GM11168 (cell line): Measurements from ENCODE around the gene PAPLN.

Experiments
- in situ Hi-C: fragments of 300-500 bp; cut with MboI; formaldehyde crosslinking; loops from one replicate; pipeline ENCODE4 v1.12.0; 2022; ENCODE audit warnings: low sequenced_read_pairs; ENCODE audit not compliant: unreplicated experiment

Gene PAPLN

DNA sequence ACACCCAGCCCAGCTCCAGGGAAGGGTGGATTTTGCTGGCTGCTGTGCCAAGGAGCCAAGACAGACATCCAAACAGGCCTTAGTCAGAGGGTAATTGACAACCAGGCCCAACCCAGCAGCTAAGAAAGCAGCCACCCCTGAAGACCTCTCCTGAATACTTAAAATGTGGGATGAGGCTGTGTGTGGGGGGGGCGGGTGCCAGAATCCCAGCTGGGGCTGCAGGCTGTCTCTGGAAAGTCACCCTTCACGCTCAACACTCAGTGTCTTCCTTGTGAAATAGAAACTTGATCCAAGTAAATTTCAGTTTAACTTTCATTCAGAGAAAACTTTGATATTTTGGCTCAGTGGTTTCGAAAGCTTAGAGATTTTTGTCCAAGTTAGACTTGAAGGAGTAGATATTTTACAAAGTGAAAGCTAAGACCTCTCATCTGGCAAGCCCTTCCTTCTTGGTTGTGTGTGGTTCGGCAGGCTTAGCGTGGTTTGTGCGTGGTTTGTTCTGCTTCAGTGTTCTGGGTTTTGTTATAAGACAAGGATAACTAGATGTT, 5.1 kb downstream of the PAPLN start:
- in situ Hi-C loops = no loop called here

DNA sequence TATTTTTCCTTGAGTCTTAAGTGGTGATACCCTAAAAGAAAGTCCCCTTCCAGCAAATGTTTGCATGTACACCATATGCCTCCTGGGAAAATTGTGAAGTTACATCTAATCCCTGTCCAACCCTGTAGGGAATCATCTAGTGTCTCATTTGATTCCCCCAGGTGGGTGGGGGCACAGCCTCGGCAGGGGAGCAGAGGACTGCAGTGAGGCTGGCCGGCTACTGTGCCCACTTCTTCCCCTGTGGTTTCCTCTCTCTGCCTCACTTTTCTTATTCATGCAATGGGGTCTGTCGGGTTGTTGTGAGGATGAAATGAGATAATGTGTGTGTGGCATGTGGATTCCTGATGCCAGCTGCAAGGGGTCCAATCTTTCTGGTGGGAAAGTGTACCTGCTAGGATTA, 6.0 kb downstream of the PAPLN start:
- in situ Hi-C loops = no loop called here

GRCh38 chr14:73243748-73244147, 6.4 kb downstream of the PAPLN start:
- in situ Hi-C loops = no loop called here

GRCh38 chr14:73244541-73245290, 7.4 kb downstream of the PAPLN start:
- in situ Hi-C loops = no loop called here

DNA sequence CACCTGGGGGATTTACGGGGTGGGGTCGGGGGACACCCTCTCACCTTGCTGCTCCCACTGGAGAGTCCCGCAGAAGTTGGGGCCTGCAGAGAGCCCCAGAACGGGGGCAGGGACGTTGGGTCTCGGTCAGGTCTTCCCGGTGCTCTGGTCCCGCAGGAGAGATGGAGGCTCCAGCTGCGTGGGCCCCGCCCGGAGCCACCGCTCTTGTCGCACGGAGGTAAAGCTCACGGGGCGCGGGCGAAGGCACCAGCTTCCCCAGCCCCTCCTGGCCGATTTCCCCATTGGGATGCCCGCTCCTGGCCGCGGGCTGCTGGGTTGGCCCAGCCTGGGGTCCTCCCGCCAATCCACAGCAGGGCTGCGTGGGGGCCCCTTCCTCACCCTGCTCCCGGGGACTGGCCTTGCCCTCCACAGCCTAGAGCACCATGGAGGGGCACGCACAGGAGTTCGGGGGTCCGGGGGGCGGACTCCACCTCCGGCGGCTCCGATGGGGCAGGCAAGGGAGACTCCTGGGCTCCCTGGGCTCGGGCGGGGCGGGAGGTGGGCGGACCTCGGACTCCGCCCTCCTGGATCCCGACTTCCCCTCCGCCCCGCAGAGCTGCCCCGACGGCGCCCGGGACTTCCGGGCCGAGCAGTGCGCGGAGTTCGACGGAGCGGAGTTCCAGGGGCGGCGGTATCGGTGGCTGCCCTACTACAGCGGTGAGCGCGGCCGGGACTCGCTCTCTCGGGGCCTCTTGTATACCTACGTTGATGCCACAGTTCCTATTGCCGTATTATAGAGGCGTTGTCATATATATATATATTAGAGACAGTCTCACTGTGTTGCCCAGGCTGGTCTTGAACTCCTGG, 8.4 kb downstream of the PAPLN start:
- in situ Hi-C loops = no loop called here

DNA sequence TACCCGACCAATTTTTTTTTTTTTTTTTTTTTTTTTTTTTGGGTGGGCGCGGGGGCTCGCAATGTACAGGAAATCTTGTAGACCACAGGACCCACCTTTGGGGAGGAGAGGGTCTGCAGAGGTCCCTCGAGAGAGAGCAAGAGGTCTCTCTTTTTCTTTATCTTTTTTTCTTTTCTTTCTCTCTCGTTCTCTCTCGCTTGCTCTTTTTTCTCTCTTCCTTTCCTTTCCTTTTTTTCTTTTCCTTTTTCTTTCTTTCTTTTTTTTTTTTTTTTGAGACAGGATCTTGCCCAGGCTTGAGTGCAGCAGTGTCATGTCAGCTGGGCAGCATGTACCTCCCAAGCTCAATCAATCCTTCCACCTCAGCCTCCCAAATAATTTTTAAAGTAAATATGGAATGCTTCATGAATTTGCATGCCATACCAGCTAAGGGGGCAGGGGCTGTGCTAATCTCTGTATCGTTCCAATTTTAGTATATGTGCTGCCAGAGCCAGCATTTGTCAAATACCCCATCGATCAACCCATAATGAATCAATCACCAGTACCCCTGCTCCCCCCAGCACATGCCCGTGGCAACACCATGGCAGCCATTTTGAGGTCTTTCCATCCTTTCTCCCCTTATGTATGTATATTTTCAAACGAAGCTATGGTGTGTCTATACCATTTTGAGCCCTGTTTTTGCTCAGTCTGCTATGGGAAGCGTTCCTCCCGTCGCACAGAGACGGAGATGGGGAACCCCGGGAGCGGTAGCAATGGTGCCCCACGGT, 9.3 kb downstream of the PAPLN start:
- in situ Hi-C loops = no loop called here

DNA sequence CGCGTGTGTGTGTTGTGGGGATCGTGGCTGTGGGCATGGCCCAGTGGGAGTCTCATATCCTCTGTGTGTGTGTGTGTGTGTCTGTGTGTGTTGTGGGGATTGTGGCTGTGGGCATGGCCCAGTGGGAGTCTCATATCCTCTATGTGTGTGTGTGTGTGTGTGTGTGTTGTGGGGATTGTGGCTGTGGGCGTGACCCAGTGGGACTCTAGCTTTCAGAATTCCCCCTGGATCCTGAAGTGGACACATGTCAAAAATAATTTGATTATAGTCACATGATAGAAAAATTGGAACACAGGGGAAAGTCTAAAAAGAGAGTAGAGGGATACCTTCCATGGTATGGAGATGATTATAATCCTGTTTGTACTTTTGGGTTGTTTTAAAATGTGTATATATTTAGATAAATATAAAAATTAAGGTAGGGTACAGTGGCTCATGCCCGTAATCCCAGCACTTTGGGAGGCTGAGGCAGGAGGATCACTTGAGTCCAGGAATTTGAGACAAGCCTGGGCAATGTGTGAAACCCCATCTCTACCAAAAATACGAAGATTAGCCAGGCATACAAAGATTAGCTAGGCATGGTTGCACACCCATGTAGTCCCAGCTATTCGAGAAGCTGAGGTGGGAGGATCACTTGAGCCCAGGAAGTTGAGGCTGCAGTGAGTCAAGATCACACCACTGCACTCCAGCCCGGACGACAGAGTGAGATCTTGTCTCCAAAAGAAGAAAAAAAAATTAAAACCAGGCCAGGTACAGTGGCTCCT, 11.0 kb downstream of the PAPLN start:
- in situ Hi-C loops = no loop called here

DNA sequence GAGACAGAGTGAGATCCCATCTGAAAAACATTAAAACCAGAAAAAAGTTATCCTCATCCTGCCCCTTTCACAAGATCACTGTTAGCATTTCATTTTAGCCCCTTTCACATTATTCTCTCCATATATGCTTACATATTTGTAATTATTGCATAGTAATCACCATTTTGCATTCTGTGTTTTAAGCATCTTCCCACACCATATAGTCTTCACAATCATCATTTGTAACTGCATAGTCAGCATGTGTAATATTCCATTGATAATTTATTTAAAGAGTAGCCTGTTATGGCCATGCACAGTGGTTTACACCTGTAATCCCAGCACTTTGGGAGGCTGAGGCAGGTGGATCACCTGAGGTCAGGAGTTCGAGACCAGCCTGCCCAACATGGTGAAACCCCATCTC, 11.8 kb downstream of the PAPLN start:
- in situ Hi-C loops = no loop called here

DNA sequence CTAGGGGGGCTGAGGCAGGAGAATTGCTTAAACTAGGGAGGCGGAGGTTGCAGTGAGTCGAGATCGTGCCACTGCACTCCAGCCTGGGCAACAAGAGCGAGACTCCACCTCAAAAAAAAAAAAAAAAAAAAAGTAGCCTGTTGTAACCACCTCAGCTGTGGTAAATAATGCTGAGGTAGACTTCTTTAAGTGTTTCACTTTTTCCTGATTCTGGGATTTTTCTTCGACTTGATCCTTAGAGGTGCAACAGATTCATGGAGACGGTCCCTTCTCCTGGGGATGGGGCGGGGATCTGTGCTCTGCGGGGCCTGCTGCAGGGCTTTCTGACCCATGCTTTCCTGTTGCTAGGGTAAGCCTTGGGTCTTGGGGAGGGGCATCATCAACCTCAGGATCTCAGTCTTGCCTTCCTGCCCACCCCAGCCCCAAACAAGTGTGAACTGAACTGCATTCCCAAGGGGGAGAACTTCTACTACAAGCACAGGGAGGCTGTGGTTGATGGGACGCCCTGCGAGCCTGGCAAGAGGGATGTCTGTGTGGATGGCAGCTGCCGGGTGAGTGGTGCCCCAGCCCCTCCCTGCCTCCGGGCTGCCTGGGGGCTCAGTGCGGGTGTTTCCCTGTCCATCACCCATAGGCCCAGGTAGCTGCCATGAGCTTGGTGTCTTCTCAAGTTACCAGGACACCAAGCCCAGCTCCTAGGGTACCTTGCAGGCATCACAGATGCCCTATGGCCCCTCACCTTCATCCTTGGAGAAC, 12.4 kb downstream of the PAPLN start:
- in situ Hi-C loops = no loop called here

DNA sequence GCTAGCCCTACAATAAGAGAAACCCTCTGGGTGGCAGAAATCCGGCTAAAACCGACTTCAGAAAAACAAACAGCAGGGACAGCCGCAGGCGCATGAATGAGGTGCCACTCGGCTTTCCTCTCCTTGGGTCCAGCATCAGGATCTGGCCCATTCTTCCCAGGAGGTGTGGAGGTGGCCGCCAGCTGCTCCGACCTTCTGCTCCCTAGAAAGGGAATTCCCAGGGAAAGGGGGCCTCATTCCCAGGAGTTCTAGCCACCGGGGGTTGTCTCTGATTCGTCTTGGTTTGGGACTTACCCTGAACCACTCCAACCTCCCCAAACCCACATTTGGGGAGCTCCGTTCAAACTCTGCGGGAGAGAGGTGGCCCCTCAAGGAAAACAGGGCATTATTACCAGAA, 13.0 kb downstream of the PAPLN start:
- in situ Hi-C loops = no loop called here

DNA sequence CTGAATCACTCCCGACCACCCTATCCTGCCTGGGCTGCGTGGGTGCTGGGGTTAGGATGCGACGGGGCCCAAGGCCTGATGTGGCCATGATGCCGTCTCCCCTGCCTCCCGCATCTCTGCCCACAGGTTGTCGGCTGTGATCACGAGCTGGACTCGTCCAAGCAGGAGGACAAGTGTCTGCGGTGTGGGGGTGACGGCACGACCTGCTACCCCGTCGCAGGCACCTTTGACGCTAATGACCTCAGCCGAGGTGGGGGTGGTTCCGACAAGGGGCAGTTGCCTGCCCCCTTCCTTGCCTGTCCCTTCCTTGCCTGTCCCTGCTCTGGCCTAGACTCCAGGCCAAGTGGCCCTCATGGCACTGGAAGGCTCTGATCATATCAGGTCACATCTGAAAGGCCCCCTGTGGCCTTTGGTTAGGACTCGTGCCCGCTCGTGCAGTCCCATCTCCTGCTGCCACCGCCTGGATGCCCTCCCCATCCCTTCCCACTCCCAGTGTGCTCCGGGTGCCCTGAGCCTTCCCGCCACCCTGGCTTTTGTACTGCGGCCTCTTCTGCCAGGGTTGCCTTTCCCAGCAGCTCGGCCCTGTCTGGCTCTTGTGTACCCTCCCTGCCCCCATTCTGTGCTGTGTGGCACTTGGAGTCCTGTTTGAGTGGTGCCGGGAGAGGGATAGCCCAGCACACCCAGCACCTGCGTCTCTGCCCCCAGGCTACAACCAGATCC, 13.6 kb downstream of the PAPLN start:
- in situ Hi-C loops = no loop called here

- in situ Hi-C loops = no loop called here
These were observed 14.4 kb downstream of the PAPLN start for GRCh38 chr14:73251516-73252215.

GRCh38 chr14:73252491-73253322, 15.4 kb downstream of the PAPLN start:
- in situ Hi-C loops = no loop called here

- in situ Hi-C loops = no loop called here
These were observed 16.0 kb downstream of the PAPLN start for GRCh38 chr14:73253323-73253610.

DNA sequence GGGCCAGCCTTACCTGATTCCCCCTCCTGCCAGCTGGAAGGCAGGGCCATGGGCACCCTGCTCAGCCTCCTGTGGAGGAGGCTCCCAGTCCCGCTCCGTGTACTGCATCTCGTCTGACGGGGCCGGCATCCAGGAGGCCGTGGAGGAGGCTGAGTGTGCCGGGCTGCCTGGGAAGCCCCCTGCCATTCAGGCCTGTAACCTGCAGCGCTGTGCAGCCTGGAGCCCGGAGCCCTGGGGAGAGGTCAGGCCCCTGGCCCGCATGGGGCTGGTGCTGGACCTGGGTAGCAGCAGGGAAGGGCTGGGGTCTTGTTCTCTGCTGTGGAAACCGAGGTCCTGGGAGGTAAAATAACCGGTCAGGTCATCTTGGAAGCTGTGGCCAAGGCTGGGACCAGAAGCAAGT, 16.4 kb downstream of the PAPLN start:
- in situ Hi-C loops = no loop called here

- in situ Hi-C loops = no loop called here
These were observed 17.1 kb downstream of the PAPLN start for GRCh38 chr14:73254247-73255004.

DNA sequence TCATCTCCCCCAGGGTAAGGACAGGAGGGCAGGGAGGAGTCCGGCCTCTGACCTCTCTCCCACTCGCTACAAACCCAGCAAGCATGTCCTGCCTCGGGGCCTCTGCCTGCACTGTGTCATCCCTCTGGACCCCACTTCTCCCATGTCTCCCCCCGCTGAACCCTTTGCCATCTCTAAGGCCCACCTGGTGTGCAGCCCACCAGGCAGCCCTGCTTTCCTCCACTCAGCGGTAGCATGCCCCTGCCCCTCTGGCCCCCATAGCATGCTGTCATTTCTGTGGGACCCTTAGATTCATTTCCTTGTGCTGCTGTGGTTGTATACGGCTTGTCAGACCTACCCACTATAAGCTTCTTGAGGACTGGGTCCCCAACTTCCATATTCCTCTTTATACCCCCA, 17.7 kb downstream of the PAPLN start:
- in situ Hi-C loops = no loop called here
